Left renal cortex interstitium (tissue), 4 donors: ENCODE results near the gene FRMD8. TPM values are rescaled to one million over a fixed set of nuclear protein-coding genes. Genes with fewer than 3 reads are reported as not detected.

Source experiments
- DNase-seq, 4 donors: peaks; one replicate each; pipeline ENCODE4 v3.0.0-alpha.2; 2013; ENCODE audit warnings: low read depth in 4 of 4, low spot score in 2 of 4, missing footprints in 1 of 4
- polyA plus RNA-seq, 4 donors: library from polyadenylated mRNA; unstranded; fragments of 120-200 nt; gene quantifications; one replicate each; pipeline ENCODE4 v1.2.1, GENCODE V29; 2013; ENCODE audit not compliant: insufficient read length in 4 of 4

The FRMD8 gene
- polyA plus RNA-seq, 4 donors = 14.5 to 24.4 (median 22.2) TPM

- DNase-seq = no peak
Observed at GRCh38 chr11:65423516-65424204, 37.2 kb downstream of the FRMD8 start.

DNA sequence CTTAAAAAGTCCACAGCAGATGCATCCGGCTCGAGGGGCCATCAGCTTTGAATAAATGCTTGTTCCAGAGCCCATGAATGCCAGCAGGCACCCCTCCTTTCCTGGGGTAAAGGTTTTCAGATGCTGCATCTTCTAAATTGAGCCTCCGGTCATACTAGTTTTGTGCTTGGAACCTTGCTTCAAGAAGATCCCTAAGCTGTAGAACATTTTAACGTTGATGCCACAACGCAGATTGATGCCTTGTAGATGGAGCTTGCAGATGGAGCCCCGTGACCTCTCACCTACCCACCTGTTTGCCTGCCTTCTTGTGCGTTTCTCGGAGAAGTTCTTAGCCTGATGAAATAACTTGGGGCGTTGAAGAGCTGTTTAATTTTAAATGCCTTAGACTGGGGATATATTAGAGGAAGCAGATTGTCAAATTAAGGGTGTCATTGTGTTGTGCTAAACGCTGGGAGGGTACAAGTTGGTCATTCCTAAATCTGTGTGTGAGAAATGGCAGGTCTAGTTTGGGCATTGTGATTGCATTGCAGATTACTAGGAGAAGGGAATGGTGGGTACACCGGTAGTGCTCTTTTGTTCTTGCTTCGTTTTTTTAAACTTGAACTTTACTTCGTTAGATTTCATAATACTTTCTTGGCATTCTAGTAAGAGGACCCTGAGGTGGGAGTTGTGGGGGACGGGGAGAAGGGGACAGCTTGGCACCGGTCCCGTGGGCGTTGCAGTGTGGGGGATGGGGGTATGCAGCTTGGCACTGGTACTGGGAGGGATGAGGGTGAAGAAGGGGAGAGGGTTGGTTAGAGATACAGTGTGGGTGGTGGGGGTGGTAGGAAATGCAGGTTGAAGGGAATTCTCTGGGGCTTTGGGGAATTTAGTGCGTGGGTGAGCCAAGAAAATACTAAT, 38.0 kb downstream of the FRMD8 start:
- no peak for DNase-seq

- no peak for DNase-seq
Observed at GRCh38 chr11:65425105-65425970, 38.9 kb downstream of the FRMD8 start.

DNA sequence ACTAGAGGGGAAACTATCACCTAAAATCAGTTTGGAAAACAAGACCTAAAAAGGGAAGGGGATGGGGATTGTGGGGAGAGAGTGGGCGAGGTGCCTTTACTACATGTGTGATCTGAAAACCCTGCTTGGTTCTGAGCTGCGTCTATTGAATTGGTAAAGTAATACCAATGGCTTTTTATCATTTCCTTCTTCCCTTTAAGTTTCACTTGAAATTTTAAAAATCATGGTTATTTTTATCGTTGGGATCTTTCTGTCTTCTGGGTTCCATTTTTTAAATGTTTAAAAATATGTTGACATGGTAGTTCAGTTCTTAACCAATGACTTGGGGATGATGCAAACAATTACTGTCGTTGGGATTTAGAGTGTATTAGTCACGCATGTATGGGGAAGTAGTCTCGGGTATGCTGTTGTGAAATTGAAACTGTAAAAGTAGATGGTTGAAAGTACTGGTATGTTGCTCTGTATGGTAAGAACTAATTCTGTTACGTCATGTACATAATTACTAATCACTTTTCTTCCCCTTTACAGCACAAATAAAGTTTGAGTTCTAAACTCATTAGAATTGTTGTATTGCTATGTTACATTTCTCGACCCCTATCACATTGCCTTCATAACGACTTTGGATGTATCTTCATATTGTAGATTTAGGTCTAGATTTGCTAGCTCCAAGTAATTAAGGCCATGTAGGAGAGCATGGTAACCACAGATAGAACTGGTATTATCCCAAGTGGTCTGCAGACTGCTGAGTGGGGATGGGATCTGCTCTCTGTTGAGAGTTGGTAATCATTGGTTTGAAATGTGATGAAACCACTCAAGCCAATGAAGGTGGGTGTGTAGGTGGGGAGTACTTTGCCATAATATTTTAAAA, 39.8 kb downstream of the FRMD8 start:
- no peak for DNase-seq

DNA sequence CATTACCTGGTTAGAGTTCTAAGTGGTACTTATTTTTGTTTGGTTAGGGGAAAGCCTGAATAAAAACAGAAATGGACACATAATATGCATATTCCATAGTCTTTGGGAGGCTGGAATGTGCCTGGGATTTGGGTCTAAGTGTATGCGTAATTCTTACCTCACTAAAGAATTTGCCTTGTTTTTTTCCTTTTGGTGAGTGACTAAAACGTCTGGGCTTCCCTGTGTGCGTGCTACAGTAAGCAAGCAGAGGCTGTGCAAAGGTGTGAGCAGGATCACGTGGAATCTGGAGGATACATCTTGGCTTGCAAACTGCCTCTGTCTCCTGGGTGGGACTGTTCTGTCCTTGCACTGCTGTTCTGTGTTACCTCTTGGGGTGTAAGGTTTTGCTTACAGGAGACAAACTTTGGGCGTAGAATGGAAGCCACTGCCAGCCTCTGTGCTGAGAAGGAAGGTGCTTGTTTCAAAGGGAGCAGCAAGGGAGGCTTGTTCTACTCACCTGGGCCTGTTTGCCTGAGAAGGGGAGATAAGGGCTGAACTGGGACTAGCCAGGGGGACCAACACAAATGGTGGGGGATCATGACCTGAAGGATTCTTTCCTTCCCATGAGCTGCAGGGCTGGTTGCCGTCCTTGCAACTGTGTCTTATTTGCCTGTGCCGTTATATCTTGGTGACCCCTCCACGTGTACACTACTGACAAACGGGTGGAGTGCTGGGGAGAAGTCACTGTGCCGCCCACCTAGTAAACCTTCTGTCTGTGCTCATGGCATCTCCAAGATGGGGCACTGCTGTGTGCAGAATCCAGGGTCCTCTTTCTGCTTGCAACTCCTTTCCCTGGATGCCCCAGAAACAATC, 40.6 kb downstream of the FRMD8 start:
- DNase-seq = no peak

GRCh38 chr11:65427691-65428577, 41.5 kb downstream of the FRMD8 start:
- no peak for DNase-seq

- no peak for DNase-seq
Observed at GRCh38 chr11:65428578-65429067, 42.2 kb downstream of the FRMD8 start.

DNA sequence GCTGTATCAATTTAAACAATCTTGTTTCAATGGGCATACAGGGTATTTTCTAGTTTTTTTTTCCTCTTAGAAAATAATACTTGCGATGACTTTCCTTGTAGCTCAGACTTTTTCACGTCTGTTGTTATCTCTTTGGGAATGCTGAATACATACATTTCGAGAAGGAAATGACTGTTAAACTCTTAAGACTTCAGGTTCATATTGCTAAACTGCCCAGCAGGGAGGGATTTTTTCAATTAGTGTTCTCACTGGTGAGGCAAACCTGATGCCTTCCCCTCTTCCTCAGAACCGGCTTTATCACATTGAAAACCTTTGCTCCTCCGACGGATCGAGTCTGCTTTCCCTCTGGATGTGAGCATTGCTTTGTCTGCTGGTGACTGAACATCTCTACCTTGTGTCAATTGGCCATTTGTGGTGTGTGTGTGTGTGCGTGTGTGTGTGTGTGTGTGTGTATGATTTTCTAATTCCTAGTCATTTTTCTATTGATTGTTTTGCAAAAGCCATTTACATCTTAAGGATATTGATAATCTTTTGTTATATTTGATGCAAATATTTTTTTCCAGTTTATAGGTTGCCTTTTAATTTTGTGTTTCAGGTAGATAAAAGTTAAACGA, 42.7 kb downstream of the FRMD8 start:
- no peak for DNase-seq

DNA sequence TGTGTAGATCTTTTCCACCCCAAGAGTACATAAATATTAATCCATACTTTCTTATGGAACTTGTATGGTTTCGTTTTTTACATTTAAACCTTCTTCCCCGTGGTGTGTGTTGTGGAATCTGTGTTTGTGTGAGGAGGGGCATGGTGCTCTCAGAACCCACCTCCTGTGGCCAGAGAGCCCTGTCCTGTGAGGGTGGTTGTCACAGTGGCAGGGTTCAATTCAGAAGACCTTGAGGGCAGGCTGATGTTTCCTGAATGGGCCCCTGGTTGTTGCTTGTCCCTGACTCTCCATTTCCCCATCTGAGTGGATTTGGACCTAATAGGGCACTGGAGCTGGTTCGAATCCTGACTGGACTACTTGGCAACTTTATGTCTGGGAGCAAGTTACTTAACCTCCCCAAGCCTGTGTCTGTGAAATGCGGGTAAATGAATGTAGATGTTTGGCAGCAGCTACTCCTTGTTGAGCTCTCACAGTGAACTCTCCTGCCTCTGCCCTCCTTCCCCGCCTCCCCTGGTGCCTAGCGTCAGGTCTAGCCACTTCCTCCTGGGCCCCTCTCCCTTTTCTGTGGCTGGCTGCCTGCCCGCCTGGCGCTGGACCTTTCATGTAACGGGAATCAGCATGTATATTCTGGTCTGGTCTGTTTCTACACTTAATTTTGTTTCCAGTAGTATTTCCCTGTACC, 43.4 kb downstream of the FRMD8 start:
- no peak for DNase-seq

- DNase-seq = no peak
Observed at GRCh38 chr11:65430406-65431217, 44.2 kb downstream of the FRMD8 start.

DNA sequence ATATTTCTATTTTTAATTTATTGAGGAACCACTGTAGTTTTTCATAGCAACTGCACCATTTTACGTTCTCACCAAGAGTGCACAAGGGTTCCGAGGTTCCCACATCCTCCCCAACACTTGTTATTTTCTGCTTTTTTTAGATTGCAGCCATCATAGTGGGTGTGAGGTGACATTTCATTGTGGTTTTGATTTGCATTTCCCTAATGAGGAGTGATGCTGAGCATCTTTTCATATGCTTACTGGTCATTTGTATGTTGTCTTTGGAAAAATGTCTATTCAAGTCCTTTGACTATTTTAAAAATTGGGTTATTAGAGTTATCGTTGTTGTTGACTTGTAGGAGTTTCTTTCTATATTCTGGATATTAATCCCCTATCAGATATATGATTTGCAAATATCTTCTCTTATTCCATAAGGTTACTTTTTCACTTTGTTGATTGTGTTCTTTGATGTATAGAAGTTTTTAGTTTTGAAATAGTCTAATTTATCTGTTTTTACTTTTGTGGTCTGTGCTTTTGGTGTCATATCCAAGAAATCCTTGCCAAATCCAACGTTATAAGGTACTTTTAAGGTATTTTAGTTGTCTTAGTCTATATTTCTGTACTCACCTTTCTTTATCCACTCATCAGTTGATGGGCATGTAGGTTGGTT, 45.1 kb downstream of the FRMD8 start:
- no peak for DNase-seq

GRCh38 chr11:65432100-65432650, 45.7 kb downstream of the FRMD8 start:
- no peak for DNase-seq

- DNase-seq = no peak
Observed at GRCh38 chr11:65432686-65433582, 46.5 kb downstream of the FRMD8 start.

GRCh38 chr11:65433657-65434056, 47.2 kb downstream of the FRMD8 start:
- no peak for DNase-seq
